HepG2 (cell line): ENCODE results near the gene SH3PXD2A. TPM values are rescaled to one million over a fixed set of nuclear protein-coding genes. Genes with fewer than 3 reads are reported as not detected.

Source experiments
- MAZ ChIP-seq, 2 experiments: sonication (generic) in 1 of 2; formaldehyde crosslinking in 1 of 2; IDR thresholded peaks; 2 replicates each; pipeline versions ENCODE4 v1.5.0 to v1.6.1; 2012 to 2020; ENCODE audit warnings: low read depth in 2 of 2, mild to moderate bottlenecking in 2 of 2, borderline replicate concordance in 1 of 2, improper control_type of control experiment in 1 of 2, low read length in 1 of 2, missing genetic modification reagents in 1 of 2, moderate library complexity in 1 of 2
- PHF21A ChIP-seq: sonication (generic); formaldehyde crosslinking; IDR thresholded peaks from 2 replicates; pipeline ENCODE4 v1.5.0; 2020; ENCODE audit warnings: mild to moderate bottlenecking, missing genetic modification reagents
- SRY ChIP-seq: sonication (generic); formaldehyde crosslinking; IDR thresholded peaks from 2 replicates; pipeline ENCODE4 v1.8.0; 2022; ENCODE audit warnings: mild to moderate bottlenecking, missing genetic modification reagents
- THAP7 ChIP-seq: sonication (generic); formaldehyde crosslinking; IDR thresholded peaks from 2 replicates; pipeline ENCODE4 v1.8.1; 2023; ENCODE audit warnings: mild to moderate bottlenecking, missing genetic modification reagents
- ZFP36L2 ChIP-seq: sonication (generic); formaldehyde crosslinking; IDR thresholded peaks from 2 replicates; pipeline ENCODE4 v1.4.0; 2020; ENCODE audit warnings: missing genetic modification reagents
- ZNF513 ChIP-seq: sonication (generic); formaldehyde crosslinking; conservative IDR thresholded peaks from 2 replicates; pipeline ENCODE4 v1.5.0; 2020; ENCODE audit warnings: missing genetic modification reagents
- polyA plus RNA-seq, 8 experiments: library from polyadenylated mRNA; depleted of rRNA in 3 of 8; stranded (reverse) in 7 of 8; unstranded in 1 of 8; fragments of >200 nt; fragmentation: Illumina TruSeq in 4 of 8; extraction: Trizol in 4 of 8; gene quantifications; 2 replicates each; pipeline versions ENCODE4 v1.2.1 to v1.2.3, GENCODE V29; 2011 to 2016; ENCODE audit warnings: low read depth in 4 of 8, missing spikeins in 1 of 8, mixed read lengths in 1 of 8; ENCODE audit not compliant: insufficient read depth in 1 of 8
- total RNA-seq, 5 experiments: library from RNA; depleted of rRNA; stranded (reverse); fragments of >200 nt; fragmentation: Illumina TruSeq; extraction: Trizol; gene quantifications; 2 replicates each; pipeline ENCODE4 v1.2.3, GENCODE V29; 2016; ENCODE audit warnings: low read depth in 1 of 5
- TF ChIP-seq, protein P1 (sequence below): sonication (generic); formaldehyde crosslinking; IDR thresholded peaks from 2 replicates; pipeline ENCODE4 v1.4.0; 2020; ENCODE audit warnings: mild to moderate bottlenecking, missing genetic modification reagents
- TF ChIP-seq, protein P2 (sequence below): sonication (generic); formaldehyde crosslinking; IDR thresholded peaks from 2 replicates; pipeline ENCODE4 v1.4.0; 2020; ENCODE audit warnings: missing genetic modification reagents
- TF ChIP-seq, protein P3 (sequence below): sonication (generic); formaldehyde crosslinking; IDR thresholded peaks from 2 replicates; pipeline ENCODE4 v1.4.0; 2020; ENCODE audit warnings: mild to moderate bottlenecking, missing genetic modification reagents
- TF ChIP-seq, protein P4 (sequence below): sonication (generic); formaldehyde crosslinking; IDR thresholded peaks from 2 replicates; pipeline ENCODE4 v1.5.1; 2020; ENCODE audit warnings: missing genetic modification reagents, mild to moderate bottlenecking, borderline replicate concordance

SH3PXD2A gene
- total and polyA plus RNA-seq, 2 of the 13 experiments (the other 11 are each of a cell fraction or from before 2014, with no cell fraction given): 11.1 to 11.3 TPM

- TF ChIP-seq, protein P1, sequence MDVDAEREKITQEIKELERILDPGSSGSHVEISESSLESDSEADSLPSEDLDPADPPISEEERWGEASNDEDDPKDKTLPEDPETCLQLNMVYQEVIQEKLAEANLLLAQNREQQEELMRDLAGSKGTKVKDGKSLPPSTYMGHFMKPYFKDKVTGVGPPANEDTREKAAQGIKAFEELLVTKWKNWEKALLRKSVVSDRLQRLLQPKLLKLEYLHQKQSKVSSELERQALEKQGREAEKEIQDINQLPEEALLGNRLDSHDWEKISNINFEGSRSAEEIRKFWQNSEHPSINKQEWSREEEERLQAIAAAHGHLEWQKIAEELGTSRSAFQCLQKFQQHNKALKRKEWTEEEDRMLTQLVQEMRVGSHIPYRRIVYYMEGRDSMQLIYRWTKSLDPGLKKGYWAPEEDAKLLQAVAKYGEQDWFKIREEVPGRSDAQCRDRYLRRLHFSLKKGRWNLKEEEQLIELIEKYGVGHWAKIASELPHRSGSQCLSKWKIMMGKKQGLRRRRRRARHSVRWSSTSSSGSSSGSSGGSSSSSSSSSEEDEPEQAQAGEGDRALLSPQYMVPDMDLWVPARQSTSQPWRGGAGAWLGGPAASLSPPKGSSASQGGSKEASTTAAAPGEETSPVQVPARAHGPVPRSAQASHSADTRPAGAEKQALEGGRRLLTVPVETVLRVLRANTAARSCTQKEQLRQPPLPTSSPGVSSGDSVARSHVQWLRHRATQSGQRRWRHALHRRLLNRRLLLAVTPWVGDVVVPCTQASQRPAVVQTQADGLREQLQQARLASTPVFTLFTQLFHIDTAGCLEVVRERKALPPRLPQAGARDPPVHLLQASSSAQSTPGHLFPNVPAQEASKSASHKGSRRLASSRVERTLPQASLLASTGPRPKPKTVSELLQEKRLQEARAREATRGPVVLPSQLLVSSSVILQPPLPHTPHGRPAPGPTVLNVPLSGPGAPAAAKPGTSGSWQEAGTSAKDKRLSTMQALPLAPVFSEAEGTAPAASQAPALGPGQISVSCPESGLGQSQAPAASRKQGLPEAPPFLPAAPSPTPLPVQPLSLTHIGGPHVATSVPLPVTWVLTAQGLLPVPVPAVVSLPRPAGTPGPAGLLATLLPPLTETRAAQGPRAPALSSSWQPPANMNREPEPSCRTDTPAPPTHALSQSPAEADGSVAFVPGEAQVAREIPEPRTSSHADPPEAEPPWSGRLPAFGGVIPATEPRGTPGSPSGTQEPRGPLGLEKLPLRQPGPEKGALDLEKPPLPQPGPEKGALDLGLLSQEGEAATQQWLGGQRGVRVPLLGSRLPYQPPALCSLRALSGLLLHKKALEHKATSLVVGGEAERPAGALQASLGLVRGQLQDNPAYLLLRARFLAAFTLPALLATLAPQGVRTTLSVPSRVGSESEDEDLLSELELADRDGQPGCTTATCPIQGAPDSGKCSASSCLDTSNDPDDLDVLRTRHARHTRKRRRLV (CRISPR knock-in tag): no peak
- TF ChIP-seq THAP7 (no peak), MAZ (IDR thresholded peaks at IDR 0.05; ENCODE audit: borderline replicate concordance, low read depth, low read length) (no peak), MAZ (CRISPR knock-in tag; IDR thresholded peaks at IDR 0.05; ENCODE audit: low read depth) (no peak), ZNF513 (no peak), PHF21A (no peak), SRY (CRISPR knock-in tag) (no peak), ZFP36L2 (CRISPR knock-in tag) (no peak)
- TF ChIP-seq, protein P2, sequence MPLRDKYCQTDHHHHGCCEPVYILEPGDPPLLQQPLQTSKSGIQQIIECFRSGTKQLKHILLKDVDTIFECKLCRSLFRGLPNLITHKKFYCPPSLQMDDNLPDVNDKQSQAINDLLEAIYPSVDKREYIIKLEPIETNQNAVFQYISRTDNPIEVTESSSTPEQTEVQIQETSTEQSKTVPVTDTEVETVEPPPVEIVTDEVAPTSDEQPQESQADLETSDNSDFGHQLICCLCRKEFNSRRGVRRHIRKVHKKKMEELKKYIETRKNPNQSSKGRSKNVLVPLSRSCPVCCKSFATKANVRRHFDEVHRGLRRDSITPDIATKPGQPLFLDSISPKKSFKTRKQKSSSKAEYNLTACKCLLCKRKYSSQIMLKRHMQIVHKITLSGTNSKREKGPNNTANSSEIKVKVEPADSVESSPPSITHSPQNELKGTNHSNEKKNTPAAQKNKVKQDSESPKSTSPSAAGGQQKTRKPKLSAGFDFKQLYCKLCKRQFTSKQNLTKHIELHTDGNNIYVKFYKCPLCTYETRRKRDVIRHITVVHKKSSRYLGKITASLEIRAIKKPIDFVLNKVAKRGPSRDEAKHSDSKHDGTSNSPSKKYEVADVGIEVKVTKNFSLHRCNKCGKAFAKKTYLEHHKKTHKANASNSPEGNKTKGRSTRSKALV (CRISPR knock-in tag): no peak
- TF ChIP-seq, protein P3, sequence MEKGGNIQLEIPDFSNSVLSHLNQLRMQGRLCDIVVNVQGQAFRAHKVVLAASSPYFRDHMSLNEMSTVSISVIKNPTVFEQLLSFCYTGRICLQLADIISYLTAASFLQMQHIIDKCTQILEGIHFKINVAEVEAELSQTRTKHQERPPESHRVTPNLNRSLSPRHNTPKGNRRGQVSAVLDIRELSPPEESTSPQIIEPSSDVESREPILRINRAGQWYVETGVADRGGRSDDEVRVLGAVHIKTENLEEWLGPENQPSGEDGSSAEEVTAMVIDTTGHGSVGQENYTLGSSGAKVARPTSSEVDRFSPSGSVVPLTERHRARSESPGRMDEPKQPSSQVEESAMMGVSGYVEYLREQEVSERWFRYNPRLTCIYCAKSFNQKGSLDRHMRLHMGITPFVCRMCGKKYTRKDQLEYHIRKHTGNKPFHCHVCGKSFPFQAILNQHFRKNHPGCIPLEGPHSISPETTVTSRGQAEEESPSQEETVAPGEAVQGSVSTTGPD: no peak
- TF ChIP-seq, protein P4, sequence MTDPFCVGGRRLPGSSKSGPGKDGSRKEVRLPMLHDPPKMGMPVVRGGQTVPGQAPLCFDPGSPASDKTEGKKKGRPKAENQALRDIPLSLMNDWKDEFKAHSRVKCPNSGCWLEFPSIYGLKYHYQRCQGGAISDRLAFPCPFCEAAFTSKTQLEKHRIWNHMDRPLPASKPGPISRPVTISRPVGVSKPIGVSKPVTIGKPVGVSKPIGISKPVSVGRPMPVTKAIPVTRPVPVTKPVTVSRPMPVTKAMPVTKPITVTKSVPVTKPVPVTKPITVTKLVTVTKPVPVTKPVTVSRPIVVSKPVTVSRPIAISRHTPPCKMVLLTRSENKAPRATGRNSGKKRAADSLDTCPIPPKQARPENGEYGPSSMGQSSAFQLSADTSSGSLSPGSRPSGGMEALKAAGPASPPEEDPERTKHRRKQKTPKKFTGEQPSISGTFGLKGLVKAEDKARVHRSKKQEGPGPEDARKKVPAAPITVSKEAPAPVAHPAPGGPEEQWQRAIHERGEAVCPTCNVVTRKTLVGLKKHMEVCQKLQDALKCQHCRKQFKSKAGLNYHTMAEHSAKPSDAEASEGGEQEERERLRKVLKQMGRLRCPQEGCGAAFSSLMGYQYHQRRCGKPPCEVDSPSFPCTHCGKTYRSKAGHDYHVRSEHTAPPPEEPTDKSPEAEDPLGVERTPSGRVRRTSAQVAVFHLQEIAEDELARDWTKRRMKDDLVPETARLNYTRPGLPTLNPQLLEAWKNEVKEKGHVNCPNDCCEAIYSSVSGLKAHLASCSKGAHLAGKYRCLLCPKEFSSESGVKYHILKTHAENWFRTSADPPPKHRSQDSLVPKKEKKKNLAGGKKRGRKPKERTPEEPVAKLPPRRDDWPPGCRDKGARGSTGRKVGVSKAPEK (CRISPR knock-in tag): no peak
- TF ChIP-seq, all 625 proteins: peak for 0
These were observed 92.5 kb downstream of the SH3PXD2A start (continued) for GRCh38 chr10:103762916-103763315.
